Neutrophil (primary cell): Measurements from ENCODE around the gene LHX6.

Experiments
- H3K27ac ChIP-seq: fragments of 200-600 bp; sonication (generic); 2 replicates; pipeline ENCODE4 v1.5.1; 2016; ENCODE audit warnings: mild to moderate bottlenecking, moderate library complexity
- H3K27me3 ChIP-seq: fragments of 200-600 bp; sonication (generic); 2 replicates; pipeline ENCODE4 v1.6.0; 2016; ENCODE audit warnings: mild to moderate bottlenecking
- H3K36me3 ChIP-seq: fragments of 200-600 bp; sonication (generic); 2 replicates; pipeline ENCODE4 v1.5.1; 2017
- H3K4me1 ChIP-seq, 2 experiments: fragments of 200-600 bp in 1 of 2; sonication (generic) in 1 of 2; 1 replicate in 1 of 2; 2 replicates in 1 of 2; pipeline versions ENCODE4 v1.5.1 to v1.6.1; 2013 to 2016; ENCODE audit warnings: low read depth in 1 of 2, low read length in 1 of 2, mild to moderate bottlenecking in 1 of 2, moderate library complexity in 1 of 2; ENCODE audit not compliant: control insufficient read depth in 1 of 2, insufficient read depth in 1 of 2
- H3K4me3 ChIP-seq, 2 experiments: fragments of 200-600 bp in 1 of 2; sonication (generic) in 1 of 2; 1 replicate in 1 of 2; 2 replicates in 1 of 2; pipeline ENCODE4 v1.5.1; 2013 to 2016; ENCODE audit warnings: low read depth in 1 of 2, low read length in 1 of 2, mild to moderate bottlenecking in 1 of 2, moderate library complexity in 1 of 2
- H3K9me3 ChIP-seq: fragments of 200-600 bp; sonication (generic); 2 replicates; pipeline ENCODE4 v1.5.1; 2016
- CTCF ChIP-seq: fragments of 200-600 bp; sonication (generic); IDR thresholded peaks from 2 replicates; pipeline ENCODE4 v1.5.1; 2016; ENCODE audit warnings: antibody characterized with exemption

The LHX6 gene

GRCh38 chr9:122216798-122217418 is 11.8 kb downstream of the LHX6 start:
- Histone ChIP-seq H3K27me3 (peaks cover 100% of the 10 kb centered on the region), H3K9me3 (no peaks in the 10 kb centered on the region), H3K4me1 (peaks cover 12 to 24% of the 10 kb centered on the region in 2 experiments), H3K36me3 (no peaks in the 10 kb centered on the region), H3K4me3 (no peak overlapping the region), H3K27ac (no peak overlapping the region)
- TF ChIP-seq CTCF = no peak

GRCh38 chr9:122216138-122216797 is 12.5 kb downstream of the LHX6 start:
- H3K27me3 ChIP-seq = peaks cover 100% of the 10 kb centered on the region
- no peaks in the 10 kb centered on the region for H3K36me3 ChIP-seq
- H3K9me3 ChIP-seq = no peaks in the 10 kb centered on the region
- TF ChIP-seq CTCF = no peak
- peaks cover 12 to 24% of the 10 kb centered on the region in 2 experiments for H3K4me1 ChIP-seq
- no peak overlapping the region for H3K4me3 ChIP-seq
- no peak overlapping the region for H3K27ac ChIP-seq

- TF ChIP-seq CTCF = no peak
- no peaks in the 10 kb centered on the region for H3K9me3 ChIP-seq
- H3K27me3 ChIP-seq = peaks cover 100% of the 10 kb centered on the region
- no peak overlapping the region for H3K27ac ChIP-seq
- H3K4me1 ChIP-seq = peaks cover 12 to 24% of the 10 kb centered on the region in 2 experiments
- no peaks in the 10 kb centered on the region for H3K36me3 ChIP-seq
- H3K4me3 ChIP-seq = no peak overlapping the region
These were observed 13.1 kb downstream of the LHX6 start for GRCh38 chr9:122215663-122216062.

GRCh38 chr9:122214507-122214906 is 14.2 kb downstream of the LHX6 start:
- no peaks in the 10 kb centered on the region for H3K9me3 ChIP-seq
- peaks cover 8 to 20% of the 10 kb centered on the region in 2 experiments for H3K4me1 ChIP-seq
- H3K36me3 ChIP-seq = no peaks in the 10 kb centered on the region
- no peak overlapping the region for H3K4me3 ChIP-seq
- H3K27me3 ChIP-seq = peaks cover 95% of the 10 kb centered on the region
- H3K27ac ChIP-seq = no peak overlapping the region
- no peak for TF ChIP-seq CTCF

GRCh38 chr9:122213589-122214413 is 15.0 kb downstream of the LHX6 start:
- Histone ChIP-seq H3K4me3 (peak overlapping the region; percentile 32 to 60), H3K36me3 (no peaks in the 10 kb centered on the region), H3K4me1 (peaks cover 3 to 13% of the 10 kb centered on the region in 2 experiments), H3K27ac (no peak overlapping the region), H3K9me3 (no peaks in the 10 kb centered on the region), H3K27me3 (peaks cover 88% of the 10 kb centered on the region)
- TF ChIP-seq CTCF = no peak
